Posterior vena cava (tissue), 2 donors: ENCODE results near the gene HSBP1. TPM values are rescaled to one million over a fixed set of nuclear protein-coding genes. Genes with fewer than 3 reads are reported as not detected.

Source experiments
- DNase-seq: peaks from one replicate; pipeline ENCODE4 v3.0.0-alpha.2; 2020; ENCODE audit warnings: low spot score
- intact Hi-C, 2 donors: fragments of 100-400 bp; cut with DNase I; formaldehyde crosslinking; loops; one replicate each; pipeline versions ENCODE4 v1.14.1 to v1.14.2; 2022 to 2023
- total RNA-seq, 2 donors: library from RNA; stranded (reverse); fragmentation: NEBNext Ultra II Directional; extraction: Animal tissue kit (Norgen Biotek cat#: 25700); gene quantifications; one replicate each; pipeline ENCODE4 v1.2.1, GENCODE V29; 2021
- donor health status: DM: yes; HTN: yes; CAD: no.
- donor health status: DM: yes; HTN: yes; CAD: no.

The HSBP1 gene
- total RNA-seq, 2 donors from 2014 or later, result 68.8 to 81.1 TPM

- intact Hi-C loops, result no loop called here
- no peak for DNase-seq
Observed at GRCh38 chr16:83859265-83859664, 51.5 kb downstream of the HSBP1 start.

GRCh38 chr16:83862661-83863060 lies 54.9 kb downstream of the HSBP1 start:
- DNase-seq, result no peak
- intact Hi-C loops, result no loop called here

GRCh38 chr16:83863682-83864081 lies 55.9 kb downstream of the HSBP1 start:
- no peak for DNase-seq
- intact Hi-C loops, result no loop called here

Other genes with a start within 250 kb of the HSBP1 start
- 1 to 10 TPM; 5.5 TPM for gene MLYCD, start 91.1 kb downstream of the HSBP1 start, total RNA-seq
- gene OSGIN1, start 145.3 kb downstream of the HSBP1 start, total RNA-seq, result 1 to 10 TPM; 6.2 to 6.8 TPM
- 1 to 10 TPM in 1 of 2 donors, under 1 TPM in 1; 0.71 to 3.0 TPM for gene NECAB2, start 160.3 kb downstream of the HSBP1 start, total RNA-seq
- gene SLC38A8, start 234.8 kb downstream of the HSBP1 start, total RNA-seq, result not detected